Measurements from ENCODE around the gene ZNF827. TPM values are rescaled to one million over a fixed set of nuclear protein-coding genes. Genes with fewer than 3 reads are reported as not detected.

ZNF827 gene
- total RNA-seq, 1 donor from 2014 or later = 50.2 TPM

- Mint-ChIP-seq H3K36me3 (ENCODE audit: insufficient read depth) (peaks cover 46% of the 10 kb centered on the region), H3K4me1 (ENCODE audit: low read depth) (no peaks in the 10 kb centered on the region), H3K27me3 (no peaks in the 10 kb centered on the region), H3K4me3 (ENCODE audit: low read depth) (no peak overlapping the region), H3K9me3 (ENCODE audit: low read depth) (peaks cover 6% of the 10 kb centered on the region), H3K27ac (no peak overlapping the region)
- TF ChIP-seq, protein P1, sequence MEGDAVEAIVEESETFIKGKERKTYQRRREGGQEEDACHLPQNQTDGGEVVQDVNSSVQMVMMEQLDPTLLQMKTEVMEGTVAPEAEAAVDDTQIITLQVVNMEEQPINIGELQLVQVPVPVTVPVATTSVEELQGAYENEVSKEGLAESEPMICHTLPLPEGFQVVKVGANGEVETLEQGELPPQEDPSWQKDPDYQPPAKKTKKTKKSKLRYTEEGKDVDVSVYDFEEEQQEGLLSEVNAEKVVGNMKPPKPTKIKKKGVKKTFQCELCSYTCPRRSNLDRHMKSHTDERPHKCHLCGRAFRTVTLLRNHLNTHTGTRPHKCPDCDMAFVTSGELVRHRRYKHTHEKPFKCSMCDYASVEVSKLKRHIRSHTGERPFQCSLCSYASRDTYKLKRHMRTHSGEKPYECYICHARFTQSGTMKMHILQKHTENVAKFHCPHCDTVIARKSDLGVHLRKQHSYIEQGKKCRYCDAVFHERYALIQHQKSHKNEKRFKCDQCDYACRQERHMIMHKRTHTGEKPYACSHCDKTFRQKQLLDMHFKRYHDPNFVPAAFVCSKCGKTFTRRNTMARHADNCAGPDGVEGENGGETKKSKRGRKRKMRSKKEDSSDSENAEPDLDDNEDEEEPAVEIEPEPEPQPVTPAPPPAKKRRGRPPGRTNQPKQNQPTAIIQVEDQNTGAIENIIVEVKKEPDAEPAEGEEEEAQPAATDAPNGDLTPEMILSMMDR (IDR thresholded peaks at IDR 0.05; ENCODE audit: unreplicated experiment) = no peak
- no peak for DNase-seq (ENCODE audit: low spot score, unreplicated experiment)
Measured at GRCh38 chr4:145815027-145815612, 123.5 kb downstream of the ZNF827 start.

GRCh38 chr4:145814246-145814645 is 124.4 kb downstream of the ZNF827 start:
- Mint-ChIP-seq H3K4me1 (ENCODE audit: low read depth) (no peaks in the 10 kb centered on the region), H3K36me3 (ENCODE audit: insufficient read depth) (peaks cover 52% of the 10 kb centered on the region), H3K27me3 (no peaks in the 10 kb centered on the region), H3K4me3 (ENCODE audit: low read depth) (no peak overlapping the region), H3K9me3 (ENCODE audit: low read depth) (peaks cover 10% of the 10 kb centered on the region), H3K27ac (no peak overlapping the region)
- TF ChIP-seq, protein P1 (IDR thresholded peaks at IDR 0.05; ENCODE audit: unreplicated experiment) = no peak
- DNase-seq (ENCODE audit: low spot score, unreplicated experiment) = no peak

DNA sequence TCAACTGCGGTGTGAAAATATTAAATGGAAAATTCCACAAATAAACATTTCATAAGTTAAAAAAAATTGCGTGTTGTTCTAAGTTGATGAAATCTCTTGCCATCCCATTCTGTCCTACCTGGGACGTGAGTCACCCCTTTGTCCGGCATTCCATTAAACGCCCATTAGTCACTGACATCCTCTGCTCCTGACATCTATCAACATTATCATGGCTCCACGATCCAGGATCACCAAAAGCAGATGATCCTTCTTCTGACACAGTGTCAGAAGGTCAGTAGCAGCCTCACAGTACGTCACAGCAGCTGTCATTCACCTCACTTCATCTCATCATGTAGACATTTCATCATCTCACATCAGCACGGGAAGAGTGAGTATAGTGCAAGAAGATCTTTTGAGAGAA is 125.7 kb downstream of the ZNF827 start:
- Mint-ChIP-seq H3K4me3 (ENCODE audit: low read depth) (no peak overlapping the region), H3K27me3 (no peaks in the 10 kb centered on the region), H3K4me1 (ENCODE audit: low read depth) (peaks cover 3% of the 10 kb centered on the region), H3K9me3 (ENCODE audit: low read depth) (peaks cover 13% of the 10 kb centered on the region), H3K27ac (no peak overlapping the region), H3K36me3 (ENCODE audit: insufficient read depth) (peaks cover 58% of the 10 kb centered on the region)
- TF ChIP-seq, protein P1 (IDR thresholded peaks at IDR 0.05; ENCODE audit: unreplicated experiment) = no peak
- no peak for DNase-seq (ENCODE audit: low spot score, unreplicated experiment)

DNA sequence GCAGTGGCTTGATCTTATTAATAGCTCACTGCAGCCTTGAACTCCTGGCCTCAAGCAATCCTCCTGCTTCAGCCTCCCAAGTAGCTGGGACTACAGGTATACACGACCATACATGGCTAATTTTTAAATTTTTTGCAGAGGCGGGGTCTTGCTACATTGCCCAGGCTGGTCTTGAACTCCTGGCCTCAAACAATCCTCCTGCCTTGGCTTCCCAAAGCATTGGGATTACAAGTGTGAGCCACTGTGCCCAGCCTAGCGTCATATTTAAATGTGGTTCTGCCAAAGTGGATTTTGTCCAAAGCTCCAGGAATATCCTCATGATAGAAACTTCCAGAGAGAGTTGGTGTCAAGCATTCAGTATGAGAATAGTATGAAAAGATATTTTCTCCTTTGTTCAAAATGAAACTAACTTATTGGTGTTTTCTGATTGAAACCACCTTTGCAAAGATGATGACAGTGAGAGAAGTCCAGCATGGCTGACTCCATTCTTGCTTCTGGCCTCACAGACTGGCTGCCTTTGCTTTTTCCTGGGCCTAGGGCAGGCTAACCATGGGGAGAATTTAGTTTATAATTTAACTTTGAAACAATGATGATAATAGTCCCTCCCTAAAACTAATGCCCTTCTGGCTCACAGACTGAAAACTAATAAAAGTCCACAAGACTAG is 129.6 kb downstream of the ZNF827 start:
- no peak overlapping the region for H3K27ac Mint-ChIP-seq

DNA sequence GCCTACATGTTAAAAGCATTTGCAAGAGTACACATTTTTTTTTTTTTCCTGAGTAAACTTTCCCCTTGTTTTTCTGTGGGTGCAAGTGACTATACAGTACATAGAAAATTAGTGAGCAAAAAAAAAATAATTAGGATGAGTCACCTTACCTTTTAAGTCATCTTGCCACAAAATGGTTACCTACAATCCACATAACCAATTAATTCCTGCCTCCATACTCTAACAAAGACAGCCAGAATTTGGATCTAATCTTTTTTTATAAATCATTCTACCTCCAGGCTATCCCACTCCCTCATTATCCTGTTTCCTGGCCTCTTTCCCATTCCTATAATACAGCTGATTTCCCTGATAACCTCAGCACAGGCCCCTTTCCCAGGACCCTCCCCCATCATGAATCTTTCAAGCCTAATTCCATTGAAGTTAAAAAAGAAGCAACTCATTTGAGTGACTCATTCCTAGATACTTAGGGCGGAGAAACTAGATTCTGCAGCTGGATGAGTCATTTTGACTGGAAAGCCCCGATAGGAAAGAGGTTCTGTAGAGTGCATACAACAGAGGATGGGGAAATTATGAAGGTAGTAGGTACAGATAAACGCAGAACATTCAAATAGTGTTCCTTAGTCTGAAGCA is 130.5 kb downstream of the ZNF827 start:
- Mint-ChIP-seq H3K36me3 (ENCODE audit: insufficient read depth) (peaks cover 43% of the 10 kb centered on the region), H3K27ac (peak overlapping the region; percentile 62), H3K9me3 (ENCODE audit: low read depth) (peaks cover 13% of the 10 kb centered on the region), H3K4me1 (ENCODE audit: low read depth) (peaks cover 11% of the 10 kb centered on the region), H3K27me3 (no peaks in the 10 kb centered on the region), H3K4me3 (ENCODE audit: low read depth) (no peak overlapping the region)
- DNase-seq (ENCODE audit: low spot score, unreplicated experiment) = no peak
- TF ChIP-seq, protein P1 (IDR thresholded peaks at IDR 0.05; ENCODE audit: unreplicated experiment) = no peak

More for the DNA sequence above, 129.6 kb downstream of the ZNF827 start:
- H3K36me3 Mint-ChIP-seq (ENCODE audit: insufficient read depth) = peaks cover 49% of the 10 kb centered on the region
- H3K27me3 Mint-ChIP-seq = no peaks in the 10 kb centered on the region
- no peak overlapping the region for H3K4me3 Mint-ChIP-seq (ENCODE audit: low read depth)
- TF ChIP-seq, protein P1 (IDR thresholded peaks at IDR 0.05; ENCODE audit: unreplicated experiment) = no peak
- no peak for DNase-seq (ENCODE audit: low spot score, unreplicated experiment)
- H3K9me3 Mint-ChIP-seq (ENCODE audit: low read depth) = peaks cover 13% of the 10 kb centered on the region
- H3K4me1 Mint-ChIP-seq (ENCODE audit: low read depth) = peaks cover 11% of the 10 kb centered on the region

All from progenitor cell of endocrine pancreas (in vitro differentiated cells).